CD1c-positive myeloid dendritic cell (primary cell): ENCODE measurements around the gene DHDDS.

ENCODE experiments used
- DNase-seq: peaks from one replicate; pipeline ENCODE4 v3.0.0-alpha.2; 2016; ENCODE audit errors: extremely low spot score

The DHDDS gene

GRCh38 chr1:26417111-26417759 lies 14.9 kb upstream of the DHDDS start:
- peak; percentile 81 for DNase-seq

- no peak for DNase-seq
These were observed 13.2 kb upstream of the DHDDS start for GRCh38 chr1:26418865-26419349.

GRCh38 chr1:26419494-26419893 lies 12.6 kb upstream of the DHDDS start:
- DNase-seq, result no peak

- no peak for DNase-seq
These were observed 2.4 kb upstream of the DHDDS start for GRCh38 chr1:26429721-26430120.

DNA sequence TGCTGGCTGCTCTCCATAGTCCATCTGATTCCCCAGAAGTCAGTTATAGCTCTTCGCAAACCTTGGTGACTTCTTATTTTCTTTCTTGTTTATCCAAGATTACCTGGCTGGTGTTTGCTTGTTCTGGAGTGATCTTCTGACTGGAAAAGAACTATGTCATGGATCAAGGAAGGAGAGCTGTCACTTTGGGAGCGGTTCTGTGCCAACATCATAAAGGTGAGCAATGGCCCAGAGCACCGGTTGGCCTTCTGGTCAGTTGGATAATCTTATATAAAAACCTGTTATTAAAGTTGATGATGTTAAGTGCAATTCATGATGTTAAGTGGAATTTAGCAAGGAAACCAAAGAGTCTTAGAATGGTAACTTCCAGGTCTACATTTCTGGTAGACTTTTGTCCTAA lies 672 bp downstream of the DHDDS start:
- DNase-seq, result no peak

GRCh38 chr1:26434161-26434752 lies 2.1 kb downstream of the DHDDS start:
- peak; percentile 24 for DNase-seq

DNA sequence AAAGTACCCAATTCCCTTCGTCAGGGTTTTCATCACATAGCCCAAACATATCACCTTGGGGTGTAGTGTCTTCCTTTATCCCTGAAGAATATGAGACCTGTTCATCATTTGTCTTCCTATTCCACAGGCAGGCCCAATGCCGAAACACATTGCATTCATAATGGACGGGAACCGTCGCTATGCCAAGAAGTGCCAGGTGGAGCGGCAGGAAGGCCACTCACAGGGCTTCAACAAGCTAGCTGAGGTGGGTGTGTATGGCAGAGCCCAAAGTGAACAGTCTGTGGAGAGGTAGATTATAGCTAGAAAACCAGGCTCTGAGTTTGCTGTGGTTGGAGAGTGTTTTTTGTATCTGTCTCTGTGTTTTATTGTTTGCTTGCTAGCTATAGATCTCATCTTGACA lies 5.9 kb downstream of the DHDDS start:
- no peak for DNase-seq

DNA sequence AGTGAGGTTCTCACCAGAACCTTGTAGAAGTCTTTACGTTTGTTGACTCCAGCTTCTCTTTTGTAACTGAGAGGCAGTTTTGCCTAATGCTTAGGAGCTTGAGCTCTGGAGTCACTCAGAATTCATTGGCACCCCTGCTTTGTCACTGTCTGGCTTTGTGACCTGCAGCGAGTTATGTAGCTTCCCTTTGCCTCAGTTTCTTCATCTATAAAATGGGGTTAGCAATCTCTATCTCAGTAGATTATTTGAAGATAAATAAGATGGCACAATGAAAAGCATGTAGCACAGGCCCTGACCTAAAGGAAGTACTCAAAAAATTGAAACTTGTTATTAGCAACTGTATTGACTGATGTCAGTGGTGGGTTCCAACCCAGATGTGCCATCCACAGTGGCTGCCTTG lies 8.1 kb downstream of the DHDDS start:
- DNase-seq, result no peak

DNA sequence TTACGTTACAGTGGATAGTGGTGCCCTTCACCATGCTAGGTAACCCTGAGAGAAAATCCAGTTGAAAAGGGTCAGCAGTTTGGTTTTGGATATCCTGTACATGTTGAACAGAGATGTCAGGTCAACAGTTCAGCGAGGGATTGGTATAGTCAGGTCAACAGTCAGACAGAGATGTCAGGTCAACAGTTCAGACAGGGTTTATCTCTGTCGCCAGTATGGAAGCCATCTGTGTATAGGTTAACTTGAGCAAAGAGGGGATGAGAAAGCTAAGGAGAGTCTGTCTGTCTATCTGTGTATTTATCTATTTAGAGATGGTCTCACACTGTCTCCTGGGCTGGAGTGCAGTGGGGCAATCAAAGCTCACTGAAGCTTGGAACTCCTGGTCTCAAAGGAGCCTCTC lies 17.7 kb downstream of the DHDDS start:
- DNase-seq, result no peak

- DNase-seq, result no peak
These were observed 18.8 kb downstream of the DHDDS start for GRCh38 chr1:26450908-26451307.

DNA sequence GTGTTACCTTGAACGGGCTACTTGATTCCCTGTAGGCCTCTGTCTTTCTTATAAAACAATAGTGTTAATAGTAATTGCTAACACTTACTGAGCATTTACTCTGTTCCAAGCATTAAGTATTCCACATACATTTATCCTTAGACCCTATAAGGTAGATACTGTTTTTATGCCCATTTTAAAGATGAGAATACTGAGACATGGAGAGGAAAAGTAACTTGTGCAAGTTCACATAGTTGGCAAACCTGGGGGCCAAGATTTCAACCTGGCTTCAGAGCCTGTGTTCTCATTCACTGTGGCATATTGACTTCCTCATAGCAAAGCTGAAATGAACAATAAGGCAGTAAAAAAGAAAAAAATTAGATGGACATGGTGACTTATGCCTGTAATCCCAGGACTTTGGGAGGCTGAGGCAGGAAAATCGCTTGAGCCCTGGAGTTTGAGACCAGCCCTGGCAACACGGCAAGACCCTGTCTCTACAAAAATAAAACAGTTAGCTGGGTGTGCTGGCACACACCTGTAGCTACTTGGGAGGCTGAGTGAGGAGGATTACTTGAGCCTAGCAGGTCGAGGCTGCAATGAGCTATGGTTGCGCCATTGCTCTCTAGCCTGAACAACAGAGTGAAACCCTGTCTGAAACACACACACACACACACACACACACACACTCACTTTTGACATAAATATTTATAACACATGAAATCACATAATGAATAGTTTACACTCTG lies 20.5 kb downstream of the DHDDS start:
- no peak for DNase-seq

DNA sequence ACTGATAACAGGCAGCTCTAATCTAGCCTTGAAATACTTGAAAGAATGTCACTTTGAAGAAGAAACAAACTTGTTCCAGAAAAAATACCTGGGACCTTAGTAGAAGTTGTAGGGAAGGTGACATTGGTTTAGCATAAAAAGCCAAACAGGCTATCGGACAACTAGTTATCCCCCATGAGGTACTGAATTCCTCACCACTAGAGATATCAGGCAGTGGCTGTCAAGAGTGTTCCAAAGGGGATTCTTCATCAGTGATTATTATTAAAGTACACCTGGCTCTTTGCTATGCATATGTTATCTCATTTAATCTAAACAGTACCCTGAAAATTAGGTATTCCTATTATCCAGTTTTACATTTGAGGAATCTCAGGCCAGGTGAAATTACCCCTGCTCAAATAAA lies 27.0 kb downstream of the DHDDS start:
- no peak for DNase-seq

- DNase-seq, result no peak
These were observed 27.5 kb downstream of the DHDDS start for GRCh38 chr1:26459573-26460031.

GRCh38 chr1:26468911-26469310 lies 36.8 kb downstream of the DHDDS start:
- DNase-seq, result no peak

GRCh38 chr1:26469558-26469957 lies 37.4 kb downstream of the DHDDS start:
- DNase-seq, result no peak

- DNase-seq, result no peak
These were observed 38.9 kb downstream of the DHDDS start for GRCh38 chr1:26470878-26471497.

DNA sequence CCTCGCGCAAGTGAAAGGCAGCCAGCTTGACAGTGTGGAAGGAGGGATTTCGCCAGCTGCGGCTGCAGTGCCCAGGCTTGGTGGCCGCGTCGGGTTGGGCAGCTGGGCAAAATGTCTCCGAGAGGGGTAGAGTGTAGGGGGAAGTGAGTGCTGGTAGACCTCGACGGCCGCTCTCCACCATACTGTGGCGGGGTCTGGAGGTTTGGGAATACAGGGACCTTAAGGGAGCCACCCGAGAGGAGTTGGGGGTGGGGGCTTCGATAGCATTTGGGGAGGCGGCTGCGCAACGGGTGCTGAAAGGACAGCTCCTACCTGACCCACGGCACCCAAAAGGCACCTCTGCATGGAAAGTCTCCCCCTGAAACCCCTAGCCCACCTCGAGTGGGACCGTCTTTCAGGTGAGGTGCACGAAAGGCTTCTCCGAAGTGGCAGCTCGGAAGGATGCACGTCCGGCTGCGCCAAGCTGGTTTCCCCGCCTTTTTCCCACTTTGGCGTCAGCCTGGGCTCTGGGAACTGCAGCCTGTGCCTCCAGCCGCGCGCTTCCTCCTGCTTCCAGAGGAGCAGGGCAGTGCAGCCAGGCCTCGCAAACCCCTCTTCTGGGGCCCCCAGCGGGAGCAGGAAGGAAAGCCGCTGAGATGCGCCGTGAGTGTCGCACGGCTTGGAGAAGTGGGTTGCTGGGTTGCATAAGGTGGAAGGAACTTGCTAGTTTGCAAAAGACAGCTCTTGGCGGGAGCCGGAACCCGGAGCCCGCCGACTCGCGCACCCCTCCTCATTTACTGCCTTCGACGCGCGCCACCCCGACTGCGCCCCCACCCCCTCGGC lies 39.6 kb downstream of the DHDDS start:
- DNase-seq, result peak; percentile 91

DNA sequence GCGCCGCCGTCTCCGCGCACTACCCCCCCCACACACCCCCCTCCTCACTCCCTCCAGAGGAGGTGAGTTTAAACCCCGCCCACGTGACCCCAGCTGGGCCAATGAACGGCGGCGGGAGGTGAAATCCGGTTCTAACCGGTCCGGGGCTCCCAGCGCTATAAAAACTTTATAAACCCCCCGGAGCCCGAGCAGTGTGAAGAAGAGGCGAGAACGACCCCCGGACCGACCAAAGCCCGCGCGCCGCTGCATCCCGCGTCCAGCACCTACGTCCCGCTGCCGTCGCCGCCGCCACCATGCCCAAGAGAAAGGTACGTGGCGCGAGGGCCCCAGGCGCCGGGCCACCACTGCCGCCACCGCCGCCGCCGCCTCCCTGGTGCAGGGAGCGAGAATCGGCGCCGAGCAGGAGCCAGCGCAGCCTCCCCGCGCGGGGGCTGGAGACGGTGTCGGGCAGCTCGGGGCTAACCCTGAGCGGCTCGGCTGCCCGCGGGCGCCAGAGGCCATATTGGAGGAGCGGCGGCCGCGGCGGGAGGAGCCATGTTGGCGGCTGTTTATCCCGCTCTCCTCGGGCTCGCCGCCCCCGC lies 40.3 kb downstream of the DHDDS start, which contains the start of gene HMGN2:
TSS of gene HMGN2 (plus strand) at position 121 of the 581 bp plus-strand sequence. CDS start at position 294, 173 bp downstream.
- DNase-seq, result peak; percentile 85

GRCh38 chr1:26472901-26473845 lies 41.1 kb downstream of the DHDDS start:
- DNase-seq, result peak; percentile 98

- no peak for DNase-seq
These were observed 42.7 kb downstream of the DHDDS start for GRCh38 chr1:26474818-26475217.
